ENCODE results near the gene GALNT18. TPM values are rescaled to one million over a fixed set of nuclear protein-coding genes. Genes with fewer than 3 reads are reported as not detected.
"Not testable (repeated sequence)": the region's sequence is repeated elsewhere in the genome, so short reads cannot be mapped to it uniquely, and the experiment has no call there.

Gene GALNT18
- polyA plus RNA-seq, 1 donor (not counting 4 experiments of a cell fraction or from before 2014, with no cell fraction given) = 27.2 TPM

- H3K4me2 ChIP-seq (ENCODE audit: control insufficient read depth, extremely low read depth, insufficient read depth, low read depth, low read length) = no peak overlapping the region
- H3K4me3 ChIP-seq (ENCODE audit: control insufficient read depth in 2 of 3, extremely low read depth in 1 of 3, insufficient read depth in 2 of 3, low read depth in 1 of 3, low read length in 3 of 3) = no peak overlapping the region
- no peaks in the 10 kb centered on the region for H3K9me1 ChIP-seq (ENCODE audit: control insufficient read depth, extremely low read depth, insufficient read depth, low read length)
- H3K36me3 ChIP-seq (ENCODE audit: control insufficient read depth in 2 of 2, extremely low read depth in 1 of 2, insufficient read depth in 2 of 2, low read length in 2 of 2) = peaks cover 2 to 3% of the 10 kb centered on the region in 2 experiments
- H3K9me3 ChIP-seq (ENCODE audit: control insufficient read depth, low read depth, low read length) = no peaks in the 10 kb centered on the region
- H3K27ac ChIP-seq (ENCODE audit: control insufficient read depth, insufficient read depth, low read length) = no peak overlapping the region
- no peaks in the 10 kb centered on the region for H3K27me3 ChIP-seq (ENCODE audit: control insufficient read depth, extremely low read depth, insufficient read depth, low read length)
- H2AFZ ChIP-seq (ENCODE audit: control insufficient read depth, low read length) = no peak overlapping the region
- H4K20me1 ChIP-seq (ENCODE audit: control insufficient read depth, extremely low read depth, insufficient read depth, low read length) = no peaks in the 10 kb centered on the region
- H3K4me1 ChIP-seq (ENCODE audit: control insufficient read depth, extremely low read depth, insufficient read depth, low read length) = peaks cover 42% of the 10 kb centered on the region
- dilution Hi-C loops (cut with MboI; ENCODE audit: extremely low pct_ligation_motif_present, low sequenced_read_pairs) = no loop called here
- DNase-seq (ENCODE audit: low read depth, low spot score) (no peak), FAIRE-seq (no peak)
- no peak overlapping the region for H3K9ac ChIP-seq (ENCODE audit: control insufficient read depth, extremely low read depth, insufficient read depth, low read length)
- TF ChIP-seq, protein P1, sequence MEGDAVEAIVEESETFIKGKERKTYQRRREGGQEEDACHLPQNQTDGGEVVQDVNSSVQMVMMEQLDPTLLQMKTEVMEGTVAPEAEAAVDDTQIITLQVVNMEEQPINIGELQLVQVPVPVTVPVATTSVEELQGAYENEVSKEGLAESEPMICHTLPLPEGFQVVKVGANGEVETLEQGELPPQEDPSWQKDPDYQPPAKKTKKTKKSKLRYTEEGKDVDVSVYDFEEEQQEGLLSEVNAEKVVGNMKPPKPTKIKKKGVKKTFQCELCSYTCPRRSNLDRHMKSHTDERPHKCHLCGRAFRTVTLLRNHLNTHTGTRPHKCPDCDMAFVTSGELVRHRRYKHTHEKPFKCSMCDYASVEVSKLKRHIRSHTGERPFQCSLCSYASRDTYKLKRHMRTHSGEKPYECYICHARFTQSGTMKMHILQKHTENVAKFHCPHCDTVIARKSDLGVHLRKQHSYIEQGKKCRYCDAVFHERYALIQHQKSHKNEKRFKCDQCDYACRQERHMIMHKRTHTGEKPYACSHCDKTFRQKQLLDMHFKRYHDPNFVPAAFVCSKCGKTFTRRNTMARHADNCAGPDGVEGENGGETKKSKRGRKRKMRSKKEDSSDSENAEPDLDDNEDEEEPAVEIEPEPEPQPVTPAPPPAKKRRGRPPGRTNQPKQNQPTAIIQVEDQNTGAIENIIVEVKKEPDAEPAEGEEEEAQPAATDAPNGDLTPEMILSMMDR (optimal IDR thresholded peaks at IDR 0.05 in 1 of 3, IDR thresholded peaks at IDR 0.05 in 1 of 3, conservative IDR thresholded peaks at IDR 0.05 in 1 of 3; ENCODE audit: extremely low read depth in 1 of 3, insufficient read depth in 2 of 3, low read length in 3 of 3) = no peak
- TF ChIP-seq EZH2 (IDR thresholded peaks at IDR 0.05; ENCODE audit: low read length) = no peak
- H3K79me2 ChIP-seq (ENCODE audit: control insufficient read depth, insufficient read depth, low read length) = peaks cover 10% of the 10 kb centered on the region
These were observed 173.2 kb downstream of the GALNT18 start for GRCh38 chr11:11448626-11449025.

GRCh38 chr11:11447601-11448000, 174.2 kb downstream of the GALNT18 start:
- H3K79me2 ChIP-seq (ENCODE audit: control insufficient read depth, insufficient read depth, low read length); H4K20me1 ChIP-seq (ENCODE audit: control insufficient read depth, extremely low read depth, insufficient read depth, low read length); H3K27ac ChIP-seq (ENCODE audit: control insufficient read depth, insufficient read depth, low read length); DNase-seq (ENCODE audit: low read depth, low spot score); FAIRE-seq; H3K4me3 ChIP-seq (ENCODE audit: control insufficient read depth in 2 of 3, extremely low read depth in 1 of 3, insufficient read depth in 2 of 3, low read depth in 1 of 3, low read length in 3 of 3); H3K9me1 ChIP-seq (ENCODE audit: control insufficient read depth, extremely low read depth, insufficient read depth, low read length); H3K4me2 ChIP-seq (ENCODE audit: control insufficient read depth, extremely low read depth, insufficient read depth, low read depth, low read length); H2AFZ ChIP-seq (ENCODE audit: control insufficient read depth, low read length); H3K36me3 ChIP-seq (ENCODE audit: control insufficient read depth in 2 of 2, extremely low read depth in 1 of 2, insufficient read depth in 2 of 2, low read length in 2 of 2); H3K27me3 ChIP-seq (ENCODE audit: control insufficient read depth, extremely low read depth, insufficient read depth, low read length); H3K9me3 ChIP-seq (ENCODE audit: control insufficient read depth, low read depth, low read length); H3K9ac ChIP-seq (ENCODE audit: control insufficient read depth, extremely low read depth, insufficient read depth, low read length); dilution Hi-C loops (cut with MboI; ENCODE audit: extremely low pct_ligation_motif_present, low sequenced_read_pairs): not testable (repeated sequence)
- peaks cover 42% of the 10 kb centered on the region for H3K4me1 ChIP-seq (ENCODE audit: control insufficient read depth, extremely low read depth, insufficient read depth, low read length)

- Histone ChIP-seq H3K9me1 (ENCODE audit: control insufficient read depth, extremely low read depth, insufficient read depth, low read length) (no peaks in the 10 kb centered on the region), H3K27ac (ENCODE audit: control insufficient read depth, insufficient read depth, low read length) (no peak overlapping the region), H3K4me1 (ENCODE audit: control insufficient read depth, extremely low read depth, insufficient read depth, low read length) (peaks cover 38% of the 10 kb centered on the region), H3K36me3 (ENCODE audit: control insufficient read depth in 2 of 2, extremely low read depth in 1 of 2, insufficient read depth in 2 of 2, low read length in 2 of 2) (peaks cover 2 to 3% of the 10 kb centered on the region in 2 experiments), H3K4me2 (ENCODE audit: control insufficient read depth, extremely low read depth, insufficient read depth, low read depth, low read length) (no peak overlapping the region), H3K9me3 (ENCODE audit: control insufficient read depth, low read depth, low read length) (no peaks in the 10 kb centered on the region), H2AFZ (ENCODE audit: control insufficient read depth, low read length) (no peak overlapping the region), H3K27me3 (ENCODE audit: control insufficient read depth, extremely low read depth, insufficient read depth, low read length) (no peaks in the 10 kb centered on the region), H3K9ac (ENCODE audit: control insufficient read depth, extremely low read depth, insufficient read depth, low read length) (no peak overlapping the region), H3K4me3 (ENCODE audit: control insufficient read depth in 2 of 3, extremely low read depth in 1 of 3, insufficient read depth in 2 of 3, low read depth in 1 of 3, low read length in 3 of 3) (no peak overlapping the region), H3K79me2 (ENCODE audit: control insufficient read depth, insufficient read depth, low read length) (peaks cover 10% of the 10 kb centered on the region), H4K20me1 (ENCODE audit: control insufficient read depth, extremely low read depth, insufficient read depth, low read length) (no peaks in the 10 kb centered on the region)
- dilution Hi-C loops (cut with MboI; ENCODE audit: extremely low pct_ligation_motif_present, low sequenced_read_pairs) = no loop called here
- TF ChIP-seq, protein P1 (optimal IDR thresholded peaks at IDR 0.05 in 1 of 3, IDR thresholded peaks at IDR 0.05 in 1 of 3, conservative IDR thresholded peaks at IDR 0.05 in 1 of 3; ENCODE audit: extremely low read depth in 1 of 3, insufficient read depth in 2 of 3, low read length in 3 of 3) = no peak
- no peak for TF ChIP-seq EZH2 (IDR thresholded peaks at IDR 0.05; ENCODE audit: low read length)
- FAIRE-seq (no peak), DNase-seq (ENCODE audit: low read depth, low spot score) (no peak)
These were observed 174.8 kb downstream of the GALNT18 start for GRCh38 chr11:11446967-11447366.

Measured in keratinocyte (primary cell).